Fibroblast of pulmonary artery (primary cell): ENCODE measurements around the gene RABAC1.

ENCODE experiments used
- DNase-seq: peaks from one replicate; pipeline ENCODE4 v3.0.0-alpha.2; 2010; ENCODE audit warnings: low read depth
- H3K4me3 ChIP-seq: replicated peaks from 2 replicates; pipeline ENCODE4 v1.5.1; 2011; ENCODE audit warnings: low read depth, mild to moderate bottlenecking, control low read depth, low read length, moderate library complexity
- TF ChIP-seq, protein P1 (sequence below): IDR thresholded peaks from 2 replicates; pipeline ENCODE4 v1.5.1; 2011; ENCODE audit warnings: mild to moderate bottlenecking, control low read depth, low read length, inconsistent platforms; ENCODE audit errors: missing control alignments

Gene RABAC1

DNA sequence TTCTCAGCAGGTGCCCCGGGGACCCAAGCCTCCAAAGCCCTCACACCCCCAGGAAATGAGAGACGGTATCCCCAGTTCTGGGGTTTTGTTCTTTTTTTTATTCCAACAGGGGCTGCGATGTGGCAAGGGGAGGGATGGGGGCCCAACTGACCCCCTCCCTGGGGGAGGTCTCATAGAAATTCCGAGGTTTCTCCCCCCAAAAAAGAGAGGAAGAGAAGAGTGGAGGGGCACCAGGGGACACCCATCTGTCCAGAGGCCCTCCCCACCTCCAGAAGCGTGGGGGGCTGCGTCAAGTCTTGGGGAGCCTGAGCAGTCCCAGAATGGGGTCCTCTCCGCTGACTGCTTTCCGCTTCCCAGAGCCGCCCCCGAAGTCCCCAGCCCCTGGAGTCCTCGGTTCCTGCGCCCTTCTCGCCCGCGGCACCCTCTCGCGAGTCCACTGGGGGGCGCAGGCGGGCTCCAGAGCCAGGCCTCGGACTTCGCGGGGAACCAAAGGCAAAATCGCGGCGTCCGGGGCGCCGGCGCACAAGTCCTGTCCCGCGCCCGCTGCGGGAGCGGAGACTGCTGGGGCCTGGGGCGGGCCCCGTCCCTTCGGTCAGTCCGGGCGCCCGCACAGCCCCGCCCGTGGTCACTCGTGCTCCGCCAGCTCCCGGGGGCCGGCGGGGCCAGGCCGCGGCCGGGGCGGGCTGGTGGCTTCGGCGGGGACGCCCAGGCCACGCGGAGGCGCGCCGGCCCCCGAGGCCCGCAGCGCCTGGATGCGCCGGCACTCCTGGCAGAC, 39.3 kb upstream of the RABAC1 start:
- TF ChIP-seq, protein P1, sequence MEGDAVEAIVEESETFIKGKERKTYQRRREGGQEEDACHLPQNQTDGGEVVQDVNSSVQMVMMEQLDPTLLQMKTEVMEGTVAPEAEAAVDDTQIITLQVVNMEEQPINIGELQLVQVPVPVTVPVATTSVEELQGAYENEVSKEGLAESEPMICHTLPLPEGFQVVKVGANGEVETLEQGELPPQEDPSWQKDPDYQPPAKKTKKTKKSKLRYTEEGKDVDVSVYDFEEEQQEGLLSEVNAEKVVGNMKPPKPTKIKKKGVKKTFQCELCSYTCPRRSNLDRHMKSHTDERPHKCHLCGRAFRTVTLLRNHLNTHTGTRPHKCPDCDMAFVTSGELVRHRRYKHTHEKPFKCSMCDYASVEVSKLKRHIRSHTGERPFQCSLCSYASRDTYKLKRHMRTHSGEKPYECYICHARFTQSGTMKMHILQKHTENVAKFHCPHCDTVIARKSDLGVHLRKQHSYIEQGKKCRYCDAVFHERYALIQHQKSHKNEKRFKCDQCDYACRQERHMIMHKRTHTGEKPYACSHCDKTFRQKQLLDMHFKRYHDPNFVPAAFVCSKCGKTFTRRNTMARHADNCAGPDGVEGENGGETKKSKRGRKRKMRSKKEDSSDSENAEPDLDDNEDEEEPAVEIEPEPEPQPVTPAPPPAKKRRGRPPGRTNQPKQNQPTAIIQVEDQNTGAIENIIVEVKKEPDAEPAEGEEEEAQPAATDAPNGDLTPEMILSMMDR: peak; percentile 41
- DNase-seq: peak; percentile 29
- no peak overlapping the region for H3K4me3 ChIP-seq

DNA sequence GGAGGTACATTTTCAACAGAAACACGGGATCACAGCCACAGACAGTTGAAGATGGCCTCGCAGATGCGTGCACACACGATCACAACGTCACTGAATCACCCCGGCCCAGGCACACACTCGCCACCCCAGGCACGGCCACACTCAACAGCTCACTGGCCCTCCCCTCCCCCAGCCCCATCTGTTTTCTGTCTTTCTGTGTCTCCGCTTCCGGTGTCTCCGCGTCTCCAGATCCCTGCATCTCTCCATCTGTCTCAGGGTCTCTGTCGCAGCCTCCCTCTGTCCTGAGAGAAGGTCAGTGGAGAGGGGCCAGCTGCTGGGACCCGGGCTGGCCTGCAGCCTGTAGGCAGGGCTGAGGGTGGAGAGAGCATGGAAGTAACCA, 38.7 kb upstream of the RABAC1 start:
- no peak for DNase-seq
- no peak overlapping the region for H3K4me3 ChIP-seq
- TF ChIP-seq, protein P1: no peak

DNA sequence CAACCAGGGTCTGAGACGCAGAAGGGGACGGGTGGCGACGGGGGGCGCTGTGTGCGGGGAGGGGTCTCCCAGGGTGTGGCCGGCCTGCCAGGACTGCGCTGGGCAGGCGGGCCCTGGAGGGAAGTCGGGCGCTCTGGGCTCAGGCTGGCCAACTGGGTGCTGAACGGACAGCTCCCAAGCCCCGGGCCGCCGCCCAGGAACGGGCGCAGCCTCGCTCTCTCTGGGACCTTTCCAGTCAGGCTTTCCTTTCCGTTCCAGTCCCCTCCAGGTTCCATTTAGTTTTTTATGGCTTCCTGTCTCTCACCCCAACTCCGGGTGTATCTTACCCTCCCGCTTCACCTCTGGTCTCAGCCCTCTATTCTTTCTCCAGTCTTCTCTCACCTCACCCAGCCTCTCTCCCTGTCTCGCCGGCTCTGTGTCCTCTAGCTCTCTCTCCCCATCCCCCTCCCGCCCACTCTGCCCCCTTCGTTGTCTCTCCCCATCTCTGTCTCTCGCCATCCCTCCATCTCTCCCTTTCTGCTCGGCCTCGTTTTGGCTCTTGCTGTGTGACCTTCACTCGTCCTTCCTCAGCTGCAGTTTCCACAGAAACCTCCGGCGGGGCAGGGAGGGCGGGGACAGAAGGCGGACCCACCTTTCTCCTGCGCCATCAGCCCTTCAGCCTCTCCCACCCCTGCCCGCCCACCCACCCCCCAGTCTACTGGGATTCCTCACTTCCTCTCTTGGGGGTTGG, 38.2 kb upstream of the RABAC1 start:
- DNase-seq: peak; percentile 48
- TF ChIP-seq, protein P1: no peak
- no peak overlapping the region for H3K4me3 ChIP-seq

DNA sequence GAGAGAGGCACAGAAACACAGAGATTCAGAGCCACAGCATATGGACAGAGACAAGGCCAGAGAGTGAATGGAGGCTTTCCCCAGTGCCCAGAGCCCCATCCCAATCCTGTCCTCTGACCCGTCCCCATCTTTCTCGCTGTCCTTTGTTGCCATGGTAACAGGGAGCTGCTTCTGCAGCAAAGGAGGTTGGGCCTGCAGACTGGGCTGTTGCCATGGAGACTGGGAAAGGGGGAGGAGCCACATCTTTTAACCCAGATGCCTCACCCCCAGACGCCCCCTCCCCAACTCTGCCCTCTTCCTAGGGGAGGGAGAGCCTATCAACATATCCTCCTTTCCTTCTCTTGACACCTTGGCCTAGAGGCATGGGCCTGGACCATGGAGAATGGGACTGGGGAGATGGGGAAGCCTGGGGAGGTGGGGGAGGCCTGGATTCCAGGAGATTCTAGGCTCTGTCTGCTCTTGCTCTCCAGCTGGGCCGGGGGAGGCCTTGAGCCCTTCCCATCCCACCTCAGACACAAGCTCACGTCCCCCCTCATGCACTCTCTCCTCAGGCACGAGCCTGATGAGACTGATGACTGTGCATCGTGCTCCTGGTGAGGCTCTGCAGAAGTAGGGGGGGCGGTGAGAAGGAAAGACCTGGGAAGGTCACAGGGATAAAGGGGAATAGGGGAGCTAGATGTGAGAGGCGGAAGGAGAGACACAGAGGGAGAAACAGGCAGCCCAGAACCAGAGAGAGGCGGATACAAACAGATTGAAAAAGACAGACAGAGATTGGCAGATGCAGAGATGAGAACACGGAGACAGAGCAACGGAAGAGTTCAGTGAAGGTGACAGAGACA, 37.1 kb upstream of the RABAC1 start:
- TF ChIP-seq, protein P1: no peak
- no peak for DNase-seq
- H3K4me3 ChIP-seq: no peak overlapping the region

DNA sequence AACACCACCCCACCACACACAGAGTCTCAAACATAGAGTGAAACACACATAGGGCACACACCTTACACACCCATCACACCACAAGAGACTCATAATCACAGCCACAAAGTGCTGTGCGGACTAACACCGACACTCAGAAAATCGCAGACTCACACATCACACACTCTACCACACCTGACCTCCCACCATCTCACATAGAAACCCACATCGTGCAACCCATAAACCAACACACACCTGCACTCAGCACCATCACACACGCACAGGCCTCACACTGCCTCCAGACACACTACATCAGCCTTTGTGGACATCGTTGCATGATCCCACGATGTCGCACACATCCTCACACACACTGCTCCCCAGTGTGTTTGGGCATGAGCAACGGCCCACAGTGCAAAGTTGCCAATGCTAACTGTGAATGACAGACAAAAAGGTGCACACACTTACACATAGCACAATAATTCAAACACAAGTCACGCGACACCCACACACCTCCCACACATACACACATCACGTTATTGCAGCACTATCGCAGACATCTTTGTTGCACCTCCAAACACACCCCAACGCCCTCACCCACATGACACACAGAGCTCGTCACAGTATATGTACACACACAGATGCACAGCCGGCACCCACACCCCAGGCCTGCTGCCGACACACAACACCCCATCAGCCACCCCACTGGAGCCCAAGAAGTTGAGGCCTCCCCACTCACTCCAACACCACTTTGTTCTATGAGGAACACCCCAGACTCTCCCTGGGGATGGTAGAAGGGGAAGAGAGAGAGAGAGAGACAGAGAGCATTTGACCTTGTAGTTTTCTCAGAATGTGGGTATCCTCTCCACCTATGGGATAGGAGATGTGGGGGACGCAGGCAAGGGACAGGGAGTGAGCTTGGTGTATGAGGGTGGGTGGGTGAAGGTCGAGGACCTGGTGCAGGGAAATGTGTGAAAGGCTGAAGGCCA, 36.2 kb upstream of the RABAC1 start:
- no peak overlapping the region for H3K4me3 ChIP-seq
- DNase-seq: no peak
- TF ChIP-seq, protein P1: no peak

DNA sequence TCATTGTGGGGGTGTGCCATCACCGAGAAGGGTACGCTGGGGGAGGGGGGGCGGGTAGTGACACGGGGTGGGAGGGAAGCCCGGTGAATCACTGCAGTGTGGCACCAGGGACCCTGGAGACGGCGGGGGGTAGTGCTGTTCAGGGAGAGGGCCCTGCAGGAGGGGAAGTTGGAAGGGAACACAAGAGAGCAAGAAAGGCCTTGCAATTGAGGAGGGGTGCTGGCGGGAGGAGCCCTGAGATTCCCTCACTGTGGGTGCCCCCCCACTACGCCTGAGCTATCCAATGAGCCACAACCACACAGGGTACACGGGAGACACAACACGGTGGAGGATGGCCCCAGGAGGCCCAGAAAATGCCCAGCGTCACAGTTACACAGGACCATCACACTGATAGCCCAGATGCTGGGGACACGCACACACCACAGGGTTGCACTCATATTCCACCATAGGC, 35.4 kb upstream of the RABAC1 start:
- no peak for DNase-seq
- H3K4me3 ChIP-seq: no peak overlapping the region
- TF ChIP-seq, protein P1: no peak
